ENCODE data around the gene SYNPO2. TPM values are rescaled to one million over a fixed set of nuclear protein-coding genes. Genes with fewer than 3 reads are reported as not detected.

Gene SYNPO2
- total RNA-seq, 2 experiments from 2014 or later = 0.22 to 0.41 TPM

- no peaks in the 10 kb centered on the region for H3K9me3 Mint-ChIP-seq
- no peaks in the 10 kb centered on the region for H3K4me1 ChIP-seq (ENCODE audit: insufficient read depth, low read length)
- no peak overlapping the region for H3K27ac ChIP-seq (ENCODE audit: low read depth in 1 of 2, low read length in 2 of 2)
- DNase-seq (no peak), ATAC-seq (ENCODE audit: poor library complexity) (no peak)
- H3K27ac Mint-ChIP-seq = no peak overlapping the region
- no peak overlapping the region for H3K4me3 Mint-ChIP-seq
- no peaks in the 10 kb centered on the region for H3K27me3 ChIP-seq (ENCODE audit: control insufficient read depth in 1 of 2, insufficient read depth in 2 of 2, low read length in 2 of 2)
- no peaks in the 10 kb centered on the region for H3K4me1 Mint-ChIP-seq (ENCODE audit: low read depth)
- no peaks in the 10 kb centered on the region for H3K36me3 Mint-ChIP-seq (ENCODE audit: low read depth)
- ChIA-PET POLR2A (no interaction called here), CTCF (no interaction called here)
- no peaks in the 10 kb centered on the region for H3K9me3 ChIP-seq (ENCODE audit: control insufficient read depth in 1 of 2, insufficient read depth in 1 of 2, low read length in 2 of 2)
- H3K4me3 ChIP-seq (ENCODE audit: low read length) = no peak overlapping the region
- intact Hi-C loops (cut with DNase I, micrococcal nuclease) = no loop called here
- no peaks in the 10 kb centered on the region for H3K36me3 ChIP-seq (ENCODE audit: insufficient read depth, low read length)
- TF ChIP-seq, protein P1, sequence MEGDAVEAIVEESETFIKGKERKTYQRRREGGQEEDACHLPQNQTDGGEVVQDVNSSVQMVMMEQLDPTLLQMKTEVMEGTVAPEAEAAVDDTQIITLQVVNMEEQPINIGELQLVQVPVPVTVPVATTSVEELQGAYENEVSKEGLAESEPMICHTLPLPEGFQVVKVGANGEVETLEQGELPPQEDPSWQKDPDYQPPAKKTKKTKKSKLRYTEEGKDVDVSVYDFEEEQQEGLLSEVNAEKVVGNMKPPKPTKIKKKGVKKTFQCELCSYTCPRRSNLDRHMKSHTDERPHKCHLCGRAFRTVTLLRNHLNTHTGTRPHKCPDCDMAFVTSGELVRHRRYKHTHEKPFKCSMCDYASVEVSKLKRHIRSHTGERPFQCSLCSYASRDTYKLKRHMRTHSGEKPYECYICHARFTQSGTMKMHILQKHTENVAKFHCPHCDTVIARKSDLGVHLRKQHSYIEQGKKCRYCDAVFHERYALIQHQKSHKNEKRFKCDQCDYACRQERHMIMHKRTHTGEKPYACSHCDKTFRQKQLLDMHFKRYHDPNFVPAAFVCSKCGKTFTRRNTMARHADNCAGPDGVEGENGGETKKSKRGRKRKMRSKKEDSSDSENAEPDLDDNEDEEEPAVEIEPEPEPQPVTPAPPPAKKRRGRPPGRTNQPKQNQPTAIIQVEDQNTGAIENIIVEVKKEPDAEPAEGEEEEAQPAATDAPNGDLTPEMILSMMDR (IDR thresholded peaks at IDR 0.05) = no peak
- no peaks in the 10 kb centered on the region for H3K27me3 Mint-ChIP-seq
Measured at GRCh38 chr4:119084513-119084912, 195.9 kb downstream of the SYNPO2 start.

GRCh38 chr4:119087121-119087520, 198.5 kb downstream of the SYNPO2 start:
- Mint-ChIP-seq H3K36me3 (ENCODE audit: low read depth) (no peaks in the 10 kb centered on the region), H3K4me1 (ENCODE audit: low read depth) (no peaks in the 10 kb centered on the region), H3K4me3 (no peak overlapping the region), H3K27ac (no peak overlapping the region), H3K9me3 (no peaks in the 10 kb centered on the region), H3K27me3 (no peaks in the 10 kb centered on the region)
- no peak overlapping the region for H3K27ac ChIP-seq (ENCODE audit: low read depth in 1 of 2, low read length in 2 of 2)
- DNase-seq = peak in 1 of 14 experiments; percentile 13
- no peak for ATAC-seq (ENCODE audit: poor library complexity)
- POLR2A ChIA-PET = no interaction called here
- TF ChIP-seq, protein P1 (IDR thresholded peaks at IDR 0.05) = peak; percentile 26
- CTCF ChIA-PET = interaction anchor here (1.5 kb wide), 1 partner anchor 14 kb away, joined by 3 read pairs; no protein-coding TSS in a partner anchor
- H3K9me3 ChIP-seq (ENCODE audit: control insufficient read depth in 1 of 2, insufficient read depth in 1 of 2, low read length in 2 of 2) = no peaks in the 10 kb centered on the region
- H3K36me3 ChIP-seq (ENCODE audit: insufficient read depth, low read length) = no peaks in the 10 kb centered on the region
- H3K27me3 ChIP-seq (ENCODE audit: control insufficient read depth in 1 of 2, insufficient read depth in 2 of 2, low read length in 2 of 2) = no peaks in the 10 kb centered on the region
- H3K4me1 ChIP-seq (ENCODE audit: insufficient read depth, low read length) = no peaks in the 10 kb centered on the region
- no peak overlapping the region for H3K4me3 ChIP-seq (ENCODE audit: low read length)
- intact Hi-C loops (cut with DNase I, micrococcal nuclease) = no loop called here

GRCh38 chr4:119087656-119088055, 199.0 kb downstream of the SYNPO2 start:
- TF ChIP-seq, protein P1 (IDR thresholded peaks at IDR 0.05) = no peak
- Histone ChIP-seq H3K4me3 (ENCODE audit: low read length) (no peak overlapping the region), H3K27ac (ENCODE audit: low read depth in 1 of 2, low read length in 2 of 2) (no peak overlapping the region), H3K4me1 (ENCODE audit: insufficient read depth, low read length) (no peaks in the 10 kb centered on the region), H3K36me3 (ENCODE audit: insufficient read depth, low read length) (no peaks in the 10 kb centered on the region), H3K27me3 (ENCODE audit: control insufficient read depth in 1 of 2, insufficient read depth in 2 of 2, low read length in 2 of 2) (no peaks in the 10 kb centered on the region), H3K9me3 (ENCODE audit: control insufficient read depth in 1 of 2, insufficient read depth in 1 of 2, low read length in 2 of 2) (no peaks in the 10 kb centered on the region)
- ATAC-seq (ENCODE audit: poor library complexity) (no peak), DNase-seq (no peak)
- no peak overlapping the region for H3K27ac Mint-ChIP-seq
- H3K27me3 Mint-ChIP-seq = no peaks in the 10 kb centered on the region
- no peaks in the 10 kb centered on the region for H3K4me1 Mint-ChIP-seq (ENCODE audit: low read depth)
- ChIA-PET POLR2A (interaction anchor here (0.6 kb wide), 1 partner anchor 46 kb away, joined by 3 read pairs; no protein-coding TSS in a partner anchor), CTCF (no interaction called here)
- intact Hi-C loops (cut with DNase I, micrococcal nuclease) = no loop called here
- H3K4me3 Mint-ChIP-seq = no peak overlapping the region
- no peaks in the 10 kb centered on the region for H3K36me3 Mint-ChIP-seq (ENCODE audit: low read depth)
- H3K9me3 Mint-ChIP-seq = no peaks in the 10 kb centered on the region
